T47D (cell line): Measurements from ENCODE around the gene TRAF6.

Experiments
- DNase-seq, 2 experiments: peaks; one replicate each; pipeline versions ENCODE4 v3.0.0 to v3.0.0-alpha.2; 2011 to 2012; ENCODE audit warnings: low read depth in 1 of 2, low spot score in 1 of 2
- JUND ChIP-seq: IDR thresholded peaks from 2 replicates; pipeline ENCODE4 v1.6.1; 2012; ENCODE audit warnings: low read depth
- in situ Hi-C: cut with HindIII; loops from 2 replicates; pipeline ENCODE4 v1.10.0; 2016; ENCODE audit warnings: low sequenced_read_pairs, low pct_unique_long_range_greater_than_20kb

The TRAF6 gene

GRCh38 chr11:36451045-36451444 is 59.0 kb downstream of the TRAF6 start:
- no peak for TF ChIP-seq JUND
- DNase-seq, result no peak
- in situ Hi-C loops, result no loop called here

DNA sequence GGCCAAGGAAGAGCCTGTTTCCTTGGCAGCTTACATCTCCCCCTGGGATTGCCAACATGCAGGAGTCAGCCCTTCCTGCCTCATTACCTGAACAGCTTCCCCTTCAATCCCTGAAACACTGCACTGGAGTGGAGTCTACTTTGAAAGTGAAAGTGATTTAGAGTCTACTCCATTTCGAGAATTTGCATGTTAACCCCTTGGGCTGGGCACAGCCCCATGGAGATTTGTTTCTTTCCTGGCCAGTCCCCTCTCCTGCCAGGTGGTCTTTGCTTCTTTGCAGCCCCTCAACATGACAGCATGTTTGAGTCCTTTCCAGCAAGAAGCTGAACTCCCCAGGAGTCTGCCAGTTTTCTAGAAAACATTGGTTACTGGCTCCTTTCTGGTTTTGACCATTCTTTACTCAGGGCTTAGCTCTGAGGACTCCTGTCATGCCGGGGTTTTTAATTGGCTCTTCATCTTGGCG is 59.9 kb downstream of the TRAF6 start:
- in situ Hi-C loops, result no loop called here
- no peak for TF ChIP-seq JUND
- peak; percentile 24 to 28 for DNase-seq

DNA sequence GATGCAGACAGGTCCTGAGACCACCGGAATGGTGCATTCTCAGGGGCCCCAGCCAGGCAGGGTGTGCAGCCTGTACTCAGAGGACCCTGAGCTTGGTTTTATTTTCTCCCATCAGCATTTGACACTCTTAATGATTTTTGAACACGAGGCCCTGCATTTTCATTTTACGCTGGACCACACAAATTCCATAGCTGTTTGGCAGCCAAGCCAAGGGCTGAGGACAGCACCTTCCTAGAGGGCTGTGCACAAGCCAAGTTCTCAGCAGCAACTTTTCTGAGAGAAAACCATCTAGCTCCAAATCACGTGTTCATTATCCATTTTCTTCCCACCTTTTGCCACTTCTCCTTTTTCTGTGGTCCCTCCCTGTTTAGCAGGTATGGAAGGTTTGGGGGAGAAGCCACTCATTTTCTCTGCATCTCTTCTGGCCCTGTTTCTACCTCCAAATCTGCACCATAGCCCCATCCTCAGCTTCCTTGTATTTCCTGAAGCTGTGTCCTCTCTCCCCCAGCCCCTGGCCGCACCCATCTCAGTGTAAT is 60.4 kb downstream of the TRAF6 start:
- in situ Hi-C loops, result no loop called here
- no peak for DNase-seq
- no peak for TF ChIP-seq JUND

- no peak for TF ChIP-seq JUND
- DNase-seq, result peak in 1 of 2 experiments; percentile 84
- in situ Hi-C loops, result no loop called here
Measured at GRCh38 chr11:36447947-36448346, 62.1 kb downstream of the TRAF6 start.

DNA sequence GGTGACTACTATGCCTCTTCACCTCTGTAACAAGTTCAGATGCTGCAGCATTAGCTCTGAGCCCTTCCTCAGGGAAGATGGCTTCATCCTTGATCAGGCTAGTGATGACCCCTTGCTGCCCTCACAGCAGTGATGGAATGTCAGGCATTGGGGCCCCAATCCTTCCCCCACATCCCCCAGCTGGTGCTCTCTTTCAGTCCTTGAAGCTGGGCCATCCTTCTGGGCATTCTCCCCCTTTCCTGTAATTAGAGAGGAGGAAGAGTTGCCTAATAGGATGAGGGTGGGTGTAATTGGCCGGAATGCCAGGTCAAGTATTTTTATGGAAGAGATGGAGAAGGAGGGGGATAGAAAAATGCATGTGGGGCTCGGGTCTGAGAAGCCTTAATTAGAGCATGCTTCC is 62.6 kb downstream of the TRAF6 start:
- DNase-seq, result no peak
- in situ Hi-C loops, result no loop called here
- TF ChIP-seq JUND, result no peak

GRCh38 chr11:36446135-36446534 is 63.9 kb downstream of the TRAF6 start:
- in situ Hi-C loops, result no loop called here
- no peak for DNase-seq
- TF ChIP-seq JUND, result no peak

DNA sequence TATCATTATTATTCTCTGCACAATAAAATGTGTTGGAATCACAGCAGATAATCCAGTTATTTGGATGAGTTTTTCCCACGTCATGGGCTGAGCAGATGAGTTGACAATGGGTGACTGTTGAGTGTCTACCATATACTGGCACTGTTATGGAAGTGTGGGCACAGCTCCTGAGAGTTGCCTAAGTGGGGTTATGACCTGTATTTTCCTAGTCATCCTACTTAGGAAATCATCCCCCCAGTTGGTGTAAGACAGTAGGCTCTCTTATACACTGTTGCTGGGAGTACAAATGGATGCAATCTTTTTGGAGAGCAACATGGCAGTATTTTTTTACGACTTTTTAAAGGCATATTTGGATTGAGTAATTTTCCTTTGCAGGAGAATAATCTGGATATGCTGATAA is 66.4 kb downstream of the TRAF6 start:
- no peak for TF ChIP-seq JUND
- DNase-seq, result no peak
- in situ Hi-C loops, result no loop called here

GRCh38 chr11:36441610-36442208 is 68.4 kb downstream of the TRAF6 start:
- in situ Hi-C loops, result no loop called here
- no peak for TF ChIP-seq JUND
- no peak for DNase-seq

DNA sequence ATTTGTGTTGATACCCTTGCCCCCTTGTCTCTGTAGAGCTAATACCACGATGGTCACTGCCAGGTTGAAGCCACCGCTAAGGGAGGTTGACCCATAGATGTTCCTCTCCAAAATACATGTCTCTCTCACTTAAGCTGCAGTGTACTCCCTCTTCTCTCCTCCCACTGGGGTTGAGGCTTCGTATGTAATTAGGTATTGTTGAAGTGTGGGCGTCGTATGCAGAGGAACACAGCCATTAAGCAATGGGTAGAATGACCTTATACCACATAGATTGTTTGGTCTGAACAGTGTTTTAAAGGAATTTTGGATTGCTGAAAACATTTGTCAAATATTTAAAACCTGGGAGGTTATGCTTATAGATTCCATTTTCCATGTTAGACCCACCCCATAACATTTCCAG is 71.9 kb downstream of the TRAF6 start:
- in situ Hi-C loops, result no loop called here

GRCh38 chr11:36437413-36437812 is 72.7 kb downstream of the TRAF6 start:
- DNase-seq, result no peak
- TF ChIP-seq JUND, result no peak
- in situ Hi-C loops, result no loop called here

More for the DNA sequence above, 71.9 kb downstream of the TRAF6 start:
- no peak for DNase-seq
- TF ChIP-seq JUND, result no peak
